K562 (cell line): Measurements from ENCODE around the gene PPP1R3C. TPM values are rescaled to one million over a fixed set of nuclear protein-coding genes. Genes with fewer than 3 reads are reported as not detected.

Experiments
- ARID4B ChIP-seq: sonication (generic); formaldehyde crosslinking; IDR thresholded peaks from 2 replicates; pipeline ENCODE4 v1.8.0; 2022; ENCODE audit warnings: mild to moderate bottlenecking, missing genetic modification reagents
- CBX3 ChIP-seq, 2 experiments: IDR thresholded peaks; 1 replicate in 1 of 2; 2 replicates in 1 of 2; pipeline ENCODE4 v1.6.1; 2012; ENCODE audit warnings: inconsistent platforms in 2 of 2, low read length in 2 of 2, borderline replicate concordance in 1 of 2, control low read depth in 1 of 2
- ELF2 ChIP-seq: fragments of 250-450 bp; sonication (Bioruptor Pico); IDR thresholded peaks from 2 replicates; pipeline ENCODE4 v1.5.0; 2021; ENCODE audit warnings: mild to moderate bottlenecking
- GTF2E2 ChIP-seq: fragments of 200-800 bp; sonication (Bioruptor generic); IDR thresholded peaks from 2 replicates; pipeline ENCODE4 v1.6.1; 2016; ENCODE audit warnings: missing genetic modification characterization, missing compliant biosample characterization
- MEIS2 ChIP-seq: fragments of 450-650 bp; IDR thresholded peaks from 2 replicates; pipeline ENCODE4 v1.6.1; 2014; ENCODE audit warnings: mild to moderate bottlenecking; ENCODE audit not compliant: partially characterized antibody
- NR4A1 ChIP-seq, 2 experiments: fragments of 250-450 bp in 1 of 2; fragments of 450-650 bp in 1 of 2; sonication (Bioruptor Pico) in 1 of 2; IDR thresholded peaks; 2 replicates each; pipeline versions ENCODE4 v1.4.0 to v1.6.1; 2016 to 2020; ENCODE audit warnings: mild to moderate bottlenecking in 2 of 2, missing compliant biosample characterization in 1 of 2, missing genetic modification characterization in 1 of 2, moderate library complexity in 1 of 2
- TCF3 ChIP-seq: sonication (generic); formaldehyde crosslinking; IDR thresholded peaks from 2 replicates; pipeline ENCODE4 v1.4.0; 2020; ENCODE audit warnings: mild to moderate bottlenecking, missing genetic modification reagents
- ZNF766 ChIP-seq: fragments of 200-800 bp; sonication (Bioruptor generic); conservative IDR thresholded peaks from 2 replicates; pipeline ENCODE4 v1.6.1; 2016; ENCODE audit warnings: missing genetic modification characterization, missing compliant biosample characterization
- polyA plus RNA-seq, 8 experiments: library from polyadenylated mRNA; depleted of rRNA in 4 of 8; stranded (reverse) in 5 of 8; unstranded in 3 of 8; fragments of >200 nt; fragmentation: Nextera tagmentation in 2 of 8; fragmentation: Illumina TruSeq in 1 of 8; extraction: Ambion mirVana in 2 of 8; extraction: Trizol in 1 of 8; gene quantifications; 2 replicates each; pipeline versions ENCODE4 v1.2.1 to v1.2.3, GENCODE V29; 2011 to 2014; ENCODE audit warnings: inconsistent platforms in 1 of 8, missing spikeins in 1 of 8
- total RNA-seq, 7 experiments: library from RNA; depleted of rRNA in 6 of 7; stranded (reverse); fragments of >200 nt in 6 of 7; fragmentation: Illumina TruSeq in 2 of 7; extraction: Trizol in 2 of 7; gene quantifications; 2 replicates each; pipeline versions ENCODE4 v1.2.1 to v1.2.3, GENCODE V29; 2011 to 2021; ENCODE audit warnings: low replicate concordance in 1 of 7

The PPP1R3C gene
- total and polyA plus RNA-seq, 9 of the 15 experiments (the other 6 are each of a cell fraction or from before 2014, with no cell fraction given), result 0.06 to 0.24 (median 0.12) TPM; not detected in 3

DNA sequence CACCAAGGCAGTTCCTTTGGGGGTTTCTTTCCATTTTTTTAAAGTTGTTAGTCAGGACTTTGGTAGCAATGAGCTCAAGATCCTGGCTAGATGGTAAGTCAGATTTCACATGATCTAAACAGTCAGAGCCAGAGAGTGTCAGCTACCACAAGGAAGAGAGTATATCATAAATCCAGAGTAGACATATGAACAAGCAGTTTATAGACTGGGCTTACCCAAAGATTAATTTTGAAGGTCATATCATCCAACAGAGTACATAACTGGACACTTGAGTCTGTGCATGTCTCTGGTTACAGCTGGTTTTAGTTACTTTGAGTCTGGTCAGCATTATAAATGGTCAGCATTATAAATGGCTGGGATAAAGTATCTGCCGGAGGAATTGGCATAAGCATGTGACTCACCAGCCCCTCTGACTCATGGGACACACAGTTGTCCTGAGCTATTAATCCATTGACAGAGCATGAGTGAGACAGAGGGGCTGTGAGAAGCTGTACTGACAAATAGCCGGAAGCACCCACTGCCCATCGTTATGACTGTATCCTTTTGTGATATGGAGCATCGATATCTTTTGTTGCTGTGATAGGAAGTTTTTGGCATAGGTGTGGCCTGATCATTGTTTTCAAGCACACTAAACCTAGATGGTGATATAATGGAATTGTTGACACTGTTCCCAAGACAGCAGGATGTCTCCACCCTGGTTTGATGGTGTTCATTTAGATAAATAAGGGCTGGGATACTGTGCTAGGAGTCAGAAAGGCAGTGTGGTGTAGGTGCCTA, 19.3 kb downstream of the PPP1R3C start (continued):
- TF ChIP-seq MEIS2 (peak; percentile 63), ELF2 (CRISPR knock-in tag) (no peak), ZNF766 (CRISPR knock-in tag) (0 out of 2 replicates have a peak, but pooled peaks have one; percentile 24), NR4A1 (CRISPR knock-in tag; IDR thresholded peaks at IDR 0.05) (no peak), NR4A1 (tag; IDR thresholded peaks at IDR 0.05) (0 out of 2 replicates have a peak, but pooled peaks have one; percentile 30), GTF2E2 (tag) (0 out of 2 replicates have a peak, but pooled peaks have one; percentile 25), TCF3 (CRISPR knock-in tag) (no peak), ARID4B (no peak), CBX3 (IDR thresholded peaks at IDR 0.05; ENCODE audit: borderline replicate concordance in 1 of 2, low read length in 2 of 2) (no peak)
